GM23338 (cell line): ENCODE data around the gene SNRPA1. TPM values are rescaled to one million over a fixed set of nuclear protein-coding genes. Genes with fewer than 3 reads are reported as not detected.

Experiments
- ATAC-seq: fragments of 200-7000 bp; cut with Tn5 transposase; 3 replicates; pipeline ENCODE4 v1.9.1; 2020
- DNase-seq: peaks from one replicate; pipeline ENCODE4 v3.0.0-alpha.2; 2015; ENCODE audit warnings: low spot score
- H2AFZ ChIP-seq: fragments of 200-600 bp; sonication (generic); 2 replicates; pipeline ENCODE4 v1.8.0; 2016; ENCODE audit warnings: antibody characterized with exemption, mild to moderate bottlenecking, moderate library complexity
- H3F3A ChIP-seq: fragments of 200-600 bp; sonication (generic); replicated peaks from 2 replicates; pipeline ENCODE4 v1.8.0; 2017; ENCODE audit warnings: antibody characterized with exemption, mixed run types, low read depth
- H3K27ac ChIP-seq: fragments of 200-600 bp; sonication (generic); 2 replicates; pipeline ENCODE4 v1.6.1; 2016; ENCODE audit warnings: low read depth
- H3K27me3 ChIP-seq: fragments of 200-600 bp; sonication (generic); 2 replicates; pipeline ENCODE4 v1.8.0; 2016; ENCODE audit warnings: mild to moderate bottlenecking, mixed run types, moderate library complexity; ENCODE audit not compliant: insufficient read depth
- H3K36me3 ChIP-seq: fragments of 200-600 bp; sonication (generic); 2 replicates; pipeline ENCODE4 v1.8.0; 2016; ENCODE audit warnings: mild to moderate bottlenecking; ENCODE audit not compliant: insufficient read depth
- H3K4me1 ChIP-seq: fragments of 200-600 bp; sonication (generic); 2 replicates; pipeline ENCODE4 v1.8.0; 2016; ENCODE audit warnings: mild to moderate bottlenecking, moderate library complexity; ENCODE audit not compliant: insufficient read depth
- H3K4me2 ChIP-seq: fragments of 200-600 bp; sonication (generic); 2 replicates; pipeline ENCODE4 v1.7.1; 2017; ENCODE audit warnings: mixed run types
- H3K4me3 ChIP-seq: fragments of 200-600 bp; sonication (generic); 2 replicates; pipeline ENCODE4 v1.6.1; 2016; ENCODE audit warnings: mixed run types
- H3K79me2 ChIP-seq: fragments of 200-600 bp; sonication (generic); replicated peaks from 2 replicates; pipeline ENCODE4 v1.8.0; 2017; ENCODE audit warnings: mild to moderate bottlenecking; ENCODE audit not compliant: insufficient read depth
- H3K9me2 ChIP-seq: fragments of 200-600 bp; sonication (generic); 2 replicates; pipeline ENCODE4 v1.8.0; 2017; ENCODE audit not compliant: insufficient read depth
- H4K20me1 ChIP-seq: fragments of 200-600 bp; sonication (generic); replicated peaks from 2 replicates; pipeline ENCODE4 v1.8.0; 2017; ENCODE audit warnings: mild to moderate bottlenecking; ENCODE audit not compliant: insufficient read depth
- H3K27ac Mint-ChIP-seq: 2 replicates; pipeline ENCODE4 v1.8.0; 2020; ENCODE audit warnings: inconsistent platforms, mild to moderate bottlenecking, moderate library complexity, mixed read lengths
- H3K27me3 Mint-ChIP-seq: 3 replicates; pipeline ENCODE4 v1.8.0; 2022; ENCODE audit warnings: low read depth, mild to moderate bottlenecking, moderate library complexity, mixed read lengths, inconsistent platforms; ENCODE audit not compliant: insufficient read depth, poor library complexity
- H3K36me3 Mint-ChIP-seq: 3 replicates; pipeline ENCODE4 v1.8.0; 2021; ENCODE audit warnings: low read depth, mild to moderate bottlenecking, inconsistent platforms, moderate library complexity, mixed read lengths
- H3K4me1 Mint-ChIP-seq: 3 replicates; pipeline ENCODE4 v1.8.0; 2020; ENCODE audit warnings: mild to moderate bottlenecking, inconsistent platforms, mixed read lengths
- H3K4me3 Mint-ChIP-seq: 3 replicates; pipeline ENCODE4 v1.8.0; 2021; ENCODE audit warnings: moderate library complexity, mild to moderate bottlenecking, inconsistent platforms, mixed read lengths
- H3K9me3 Mint-ChIP-seq: 3 replicates; pipeline ENCODE4 v1.8.0; 2020; ENCODE audit warnings: moderate library complexity, mild to moderate bottlenecking, inconsistent platforms, mixed read lengths
- NANOG ChIP-seq: IDR thresholded peaks from 2 replicates; pipeline ENCODE4 v1.6.1; 2016; ENCODE audit warnings: antibody characterized with exemption, borderline replicate concordance
- ZNF114 ChIP-seq: fragments of 250-450 bp; sonication (Bioruptor Pico); IDR thresholded peaks from 2 replicates; pipeline ENCODE4 v1.5.0; 2020; ENCODE audit warnings: mild to moderate bottlenecking, moderate library complexity
- polyA plus RNA-seq: library from polyadenylated mRNA; unstranded; fragments of >200 nt; fragmentation: Nextera tagmentation; extraction: Ambion mirVana; gene quantifications from 2 replicates; pipeline ENCODE4 v1.2.1, GENCODE V29; 2016
- total RNA-seq: library from RNA; depleted of rRNA; stranded (reverse); fragments of >200 nt; shearing (Covaris generic); gene quantifications from 2 replicates; pipeline ENCODE4 v1.2.3, GENCODE V29; 2014
- TF ChIP-seq, protein P1 (sequence below): fragments of 250-450 bp; sonication (Bioruptor Pico); IDR thresholded peaks from 2 replicates; pipeline ENCODE4 v1.5.0; 2020; ENCODE audit warnings: mild to moderate bottlenecking, moderate library complexity
- TF ChIP-seq, protein P2 (sequence below), 2 experiments: fragments of 200-600 bp in 1 of 2; sonication (generic) in 1 of 2; conservative IDR thresholded peaks; 2 replicates each; pipeline versions ENCODE4 v1.5.1 to v1.6.1; 2016 to 2017; ENCODE audit warnings: antibody characterized with exemption in 2 of 2, low read depth in 2 of 2, mild to moderate bottlenecking in 2 of 2, moderate library complexity in 1 of 2

Gene SNRPA1
- total and polyA plus RNA-seq, 2 experiments from 2014 or later = 170 to 361 TPM

DNA sequence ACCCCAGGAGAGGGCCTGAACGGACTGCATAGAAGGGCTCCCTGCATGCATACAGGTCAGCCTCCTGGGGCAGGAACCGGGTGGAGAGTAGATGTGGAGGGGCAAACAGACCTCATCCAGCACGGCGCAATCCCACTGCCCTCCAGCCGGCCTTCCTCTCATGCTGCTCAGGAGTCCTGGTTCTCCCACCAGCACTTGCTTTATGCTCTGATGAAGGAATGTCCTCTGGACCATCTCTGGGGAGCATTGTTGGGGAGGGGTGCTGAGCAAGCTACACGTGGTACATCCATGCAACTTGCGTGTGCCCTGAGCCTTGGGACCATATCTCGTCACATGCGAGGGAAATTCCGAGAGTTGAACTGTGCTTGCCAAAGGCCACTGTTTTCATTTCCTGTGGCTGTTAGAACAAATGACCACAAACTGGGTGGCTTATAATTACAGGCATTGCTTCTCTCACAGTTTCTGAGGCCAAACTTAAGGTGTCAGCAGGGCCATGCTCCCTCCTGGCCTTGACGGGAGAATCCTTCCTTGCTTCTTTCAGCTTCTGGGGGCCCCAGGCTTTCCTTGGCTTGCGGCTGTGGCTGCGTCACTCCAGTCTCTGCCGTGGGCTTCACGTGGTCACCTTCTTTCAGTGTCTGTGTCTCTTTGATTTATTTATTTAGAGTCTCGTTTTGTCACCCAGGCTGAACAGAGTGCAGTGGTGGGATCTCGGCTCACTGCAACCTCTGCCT is 30.0 kb downstream of the SNRPA1 start (continued):
- TF ChIP-seq, protein P1, sequence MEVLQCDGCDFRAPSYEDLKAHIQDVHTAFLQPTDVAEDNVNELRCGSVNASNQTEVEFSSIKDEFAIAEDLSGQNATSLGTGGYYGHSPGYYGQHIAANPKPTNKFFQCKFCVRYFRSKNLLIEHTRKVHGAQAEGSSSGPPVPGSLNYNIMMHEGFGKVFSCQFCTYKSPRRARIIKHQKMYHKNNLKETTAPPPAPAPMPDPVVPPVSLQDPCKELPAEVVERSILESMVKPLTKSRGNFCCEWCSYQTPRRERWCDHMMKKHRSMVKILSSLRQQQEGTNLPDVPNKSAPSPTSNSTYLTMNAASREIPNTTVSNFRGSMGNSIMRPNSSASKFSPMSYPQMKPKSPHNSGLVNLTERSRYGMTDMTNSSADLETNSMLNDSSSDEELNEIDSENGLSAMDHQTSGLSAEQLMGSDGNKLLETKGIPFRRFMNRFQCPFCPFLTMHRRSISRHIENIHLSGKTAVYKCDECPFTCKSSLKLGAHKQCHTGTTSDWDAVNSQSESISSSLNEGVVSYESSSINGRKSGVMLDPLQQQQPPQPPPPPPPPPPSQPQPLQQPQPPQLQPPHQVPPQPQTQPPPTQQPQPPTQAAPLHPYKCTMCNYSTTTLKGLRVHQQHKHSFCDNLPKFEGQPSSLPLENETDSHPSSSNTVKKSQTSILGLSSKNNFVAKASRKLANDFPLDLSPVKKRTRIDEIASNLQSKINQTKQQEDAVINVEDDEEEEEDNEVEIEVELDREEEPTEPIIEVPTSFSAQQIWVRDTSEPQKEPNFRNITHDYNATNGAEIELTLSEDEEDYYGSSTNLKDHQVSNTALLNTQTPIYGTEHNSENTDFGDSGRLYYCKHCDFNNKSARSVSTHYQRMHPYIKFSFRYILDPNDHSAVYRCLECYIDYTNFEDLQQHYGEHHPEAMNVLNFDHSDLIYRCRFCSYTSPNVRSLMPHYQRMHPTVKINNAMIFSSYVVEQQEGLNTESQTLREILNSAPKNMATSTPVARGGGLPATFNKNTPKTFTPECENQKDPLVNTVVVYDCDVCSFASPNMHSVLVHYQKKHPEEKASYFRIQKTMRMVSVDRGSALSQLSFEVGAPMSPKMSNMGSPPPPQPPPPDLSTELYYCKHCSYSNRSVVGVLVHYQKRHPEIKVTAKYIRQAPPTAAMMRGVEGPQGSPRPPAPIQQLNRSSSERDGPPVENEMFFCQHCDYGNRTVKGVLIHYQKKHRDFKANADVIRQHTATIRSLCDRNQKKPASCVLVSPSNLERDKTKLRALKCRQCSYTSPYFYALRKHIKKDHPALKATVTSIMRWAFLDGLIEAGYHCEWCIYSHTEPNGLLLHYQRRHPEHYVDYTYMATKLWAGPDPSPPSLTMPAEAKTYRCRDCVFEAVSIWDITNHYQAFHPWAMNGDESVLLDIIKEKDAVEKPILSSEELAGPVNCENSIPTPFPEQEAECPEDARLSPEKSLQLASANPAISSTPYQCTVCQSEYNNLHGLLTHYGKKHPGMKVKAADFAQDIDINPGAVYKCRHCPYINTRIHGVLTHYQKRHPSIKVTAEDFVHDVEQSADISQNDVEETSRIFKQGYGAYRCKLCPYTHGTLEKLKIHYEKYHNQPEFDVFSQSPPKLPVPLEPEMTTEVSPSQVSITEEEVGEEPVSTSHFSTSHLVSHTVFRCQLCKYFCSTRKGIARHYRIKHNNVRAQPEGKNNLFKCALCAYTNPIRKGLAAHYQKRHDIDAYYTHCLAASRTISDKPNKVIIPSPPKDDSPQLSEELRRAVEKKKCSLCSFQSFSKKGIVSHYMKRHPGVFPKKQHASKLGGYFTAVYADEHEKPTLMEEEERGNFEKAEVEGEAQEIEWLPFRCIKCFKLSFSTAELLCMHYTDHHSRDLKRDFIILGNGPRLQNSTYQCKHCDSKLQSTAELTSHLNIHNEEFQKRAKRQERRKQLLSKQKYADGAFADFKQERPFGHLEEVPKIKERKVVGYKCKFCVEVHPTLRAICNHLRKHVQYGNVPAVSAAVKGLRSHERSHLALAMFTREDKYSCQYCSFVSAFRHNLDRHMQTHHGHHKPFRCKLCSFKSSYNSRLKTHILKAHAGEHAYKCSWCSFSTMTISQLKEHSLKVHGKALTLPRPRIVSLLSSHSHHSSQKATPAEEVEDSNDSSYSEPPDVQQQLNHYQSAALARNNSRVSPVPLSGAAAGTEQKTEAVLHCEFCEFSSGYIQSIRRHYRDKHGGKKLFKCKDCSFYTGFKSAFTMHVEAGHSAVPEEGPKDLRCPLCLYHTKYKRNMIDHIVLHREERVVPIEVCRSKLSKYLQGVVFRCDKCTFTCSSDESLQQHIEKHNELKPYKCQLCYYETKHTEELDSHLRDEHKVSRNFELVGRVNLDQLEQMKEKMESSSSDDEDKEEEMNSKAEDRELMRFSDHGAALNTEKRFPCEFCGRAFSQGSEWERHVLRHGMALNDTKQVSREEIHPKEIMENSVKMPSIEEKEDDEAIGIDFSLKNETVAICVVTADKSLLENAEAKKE (CRISPR knock-in tag) = no peak
- no peak for TF ChIP-seq ZNF114

DNA sequence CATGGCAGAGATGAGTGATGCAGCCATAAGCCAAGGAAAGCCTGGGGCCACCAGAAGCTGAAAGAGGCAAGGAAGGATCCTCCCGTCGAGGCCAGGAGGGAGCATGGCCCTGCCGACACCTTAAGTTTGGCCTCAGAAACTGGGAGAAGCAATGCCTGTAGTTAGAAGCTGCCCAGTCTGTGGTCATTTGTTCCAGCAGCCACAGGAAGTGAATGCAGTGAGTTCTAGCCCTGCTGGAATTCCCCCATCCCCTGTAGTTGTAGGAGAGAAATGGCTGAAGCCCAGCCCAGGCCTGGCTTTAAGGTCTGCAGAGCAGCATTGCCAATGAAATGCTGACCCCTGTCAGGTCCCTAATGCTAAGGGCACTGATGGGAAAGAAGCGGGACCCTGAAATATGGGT is 31.0 kb downstream of the SNRPA1 start:
- ATAC-seq = no peak
- no peak for TF ChIP-seq NANOG
- TF ChIP-seq, protein P2, sequence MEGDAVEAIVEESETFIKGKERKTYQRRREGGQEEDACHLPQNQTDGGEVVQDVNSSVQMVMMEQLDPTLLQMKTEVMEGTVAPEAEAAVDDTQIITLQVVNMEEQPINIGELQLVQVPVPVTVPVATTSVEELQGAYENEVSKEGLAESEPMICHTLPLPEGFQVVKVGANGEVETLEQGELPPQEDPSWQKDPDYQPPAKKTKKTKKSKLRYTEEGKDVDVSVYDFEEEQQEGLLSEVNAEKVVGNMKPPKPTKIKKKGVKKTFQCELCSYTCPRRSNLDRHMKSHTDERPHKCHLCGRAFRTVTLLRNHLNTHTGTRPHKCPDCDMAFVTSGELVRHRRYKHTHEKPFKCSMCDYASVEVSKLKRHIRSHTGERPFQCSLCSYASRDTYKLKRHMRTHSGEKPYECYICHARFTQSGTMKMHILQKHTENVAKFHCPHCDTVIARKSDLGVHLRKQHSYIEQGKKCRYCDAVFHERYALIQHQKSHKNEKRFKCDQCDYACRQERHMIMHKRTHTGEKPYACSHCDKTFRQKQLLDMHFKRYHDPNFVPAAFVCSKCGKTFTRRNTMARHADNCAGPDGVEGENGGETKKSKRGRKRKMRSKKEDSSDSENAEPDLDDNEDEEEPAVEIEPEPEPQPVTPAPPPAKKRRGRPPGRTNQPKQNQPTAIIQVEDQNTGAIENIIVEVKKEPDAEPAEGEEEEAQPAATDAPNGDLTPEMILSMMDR (conservative IDR thresholded peaks at IDR 0.05; ENCODE audit: low read depth in 2 of 2) = peak in 1 of 2 experiments; percentile 12; a peak in 1 of 4 replicates
- H3K9me3 Mint-ChIP-seq = no peaks in the 10 kb centered on the region
- DNase-seq = no peak
- H2AFZ ChIP-seq = no peak overlapping the region
- no peaks in the 10 kb centered on the region for H3K79me2 ChIP-seq
- no peak overlapping the region for H3K4me3 Mint-ChIP-seq
- H3K27ac Mint-ChIP-seq = no peak overlapping the region
- no peak overlapping the region for H3K4me2 ChIP-seq
- peaks cover 2% of the 10 kb centered on the region; the same call in 2 of the 3 replicates for H3K36me3 Mint-ChIP-seq
- peaks cover 12% of the 10 kb centered on the region for H3K27me3 Mint-ChIP-seq
- H3K36me3 ChIP-seq = no peaks in the 10 kb centered on the region
- H3K27me3 ChIP-seq = no peaks in the 10 kb centered on the region
- H3K4me3 ChIP-seq = no peak overlapping the region
- no peaks in the 10 kb centered on the region for H3F3A ChIP-seq
- no peaks in the 10 kb centered on the region for H4K20me1 ChIP-seq
- no peak overlapping the region for H3K27ac ChIP-seq
- peaks cover 8% of the 10 kb centered on the region; the same call in 1 of the 2 replicates for H3K4me1 ChIP-seq
- H3K4me1 Mint-ChIP-seq = peaks cover 9% of the 10 kb centered on the region
- no peaks in the 10 kb centered on the region for H3K9me2 ChIP-seq
